Heart right ventricle (tissue), 16 donors: ENCODE data around the gene ABR. TPM values are rescaled to one million over a fixed set of nuclear protein-coding genes. Genes with fewer than 3 reads are reported as not detected.

ENCODE experiments used
- ATAC-seq, 8 donors: fragments of 200-7000 bp; cut with Tn5 transposase; one replicate each; pipeline ENCODE4 v1.9.1; 2020; ENCODE audit warnings: mild to moderate bottlenecking in 8 of 8, moderate library complexity in 8 of 8, moderate number of reproducible peaks in 1 of 8
- DNase-seq, 2 donors: peaks; one replicate each; pipeline ENCODE4 v3.0.0-alpha.2; 2020
- H3K27ac ChIP-seq, 10 donors: fragments of 200-600 bp; sonication (generic) in 2 of 10; one replicate each; pipeline versions ENCODE4 v1.5.0 to v1.8.0; 2020 to 2022; ENCODE audit warnings: mild to moderate bottlenecking in 3 of 10
- H3K27me3 ChIP-seq, 7 donors: fragments of 200-600 bp; one replicate each; pipeline ENCODE4 v1.8.0; 2021 to 2022; ENCODE audit warnings: mild to moderate bottlenecking in 2 of 7
- H3K36me3 ChIP-seq, 9 donors: fragments of 200-600 bp; sonication (generic) in 1 of 9; one replicate each; pipeline versions ENCODE4 v1.5.0 to v1.8.0; 2020 to 2022; ENCODE audit warnings: mild to moderate bottlenecking in 2 of 9
- H3K4me1 ChIP-seq, 9 donors: fragments of 200-600 bp; sonication (generic) in 1 of 9; one replicate each; pipeline versions ENCODE4 v1.5.0 to v1.8.0; 2020 to 2022; ENCODE audit warnings: mild to moderate bottlenecking in 4 of 9
- H3K4me3 ChIP-seq, 10 donors: fragments of 200-600 bp; sonication (generic) in 2 of 10; one replicate each; pipeline versions ENCODE4 v1.5.0 to v1.8.0; 2020 to 2022; ENCODE audit warnings: mild to moderate bottlenecking in 7 of 10, moderate library complexity in 2 of 10
- H3K9me3 ChIP-seq, 11 donors: fragments of 200-600 bp in 10 of 11; sonication (generic) in 2 of 11; one replicate each; pipeline versions ENCODE4 v1.5.0 to v1.8.0; 2013 to 2022; ENCODE audit warnings: mild to moderate bottlenecking in 2 of 11, control low read depth in 1 of 11, moderate library complexity in 1 of 11
- WGBS, 2 donors: extraction: QIAGEN DNeasy Blood & Tissue Kit; methylation state at CpG; one replicate each; pipeline ENCODE4 v1.1.7; 2013; ENCODE audit warnings: inconsistent platforms in 1 of 2; 5-methylcytosine and 5-hydroxymethylcytosine counted together
- intact Hi-C, 10 donors: fragments of 100-400 bp; cut with DNase I; formaldehyde crosslinking; loops; one replicate each; pipeline versions ENCODE4 v1.11.1 to v1.14.2; 2022
- polyA plus RNA-seq, 2 donors: library from polyadenylated mRNA; stranded (reverse); fragments of 200-250 nt; gene quantifications; one replicate each; pipeline ENCODE4 v1.2.3, GENCODE V29; 2013
- total RNA-seq, 10 donors: library from RNA; stranded (reverse); fragmentation: NEBNext Ultra II Directional in 3 of 10; extraction: Animal tissue kit (Norgen Biotek cat#: 25700) in 3 of 10; gene quantifications; one replicate each; pipeline versions ENCODE4 v1.2.1 to v1.2.4, GENCODE V29; 2021 to 2023
- TF ChIP-seq, protein P1 (sequence below), 9 donors: fragments of 200-600 bp; sonication (generic) in 2 of 9; IDR thresholded peaks; one replicate each; pipeline versions ENCODE4 v1.5.0 to v1.8.0; 2021 to 2022; ENCODE audit warnings: antibody characterized with exemption in 9 of 9, mild to moderate bottlenecking in 5 of 9, moderate library complexity in 1 of 9
- donor health status: Arrhythmogenic right ventricular cardiomyopathy.
- donor health status: ischemic (EF 13 %, LVEDD 7.1; RV severe dilation, severe dysfunction).
- donor health status: healthy with polysubstance abuse.
- donor health status: DM: no; HTN: yes; CAD: no.
- donor health status: DM: no; HTN: no; CAD: no.
- donor health status: ischemic (EF 25% LVEDD 6.9; RV normal size, moderate dysfunction).
- donor health status: ischemic (EF 25% LVEDD 5.7; RV mildly dilated, moderate dysfunction).
- donor health status: healthy.
- donor health status: DM: yes; HTN: yes; CAD: no.
- donor health status: Ischemic cardiomyopathy.
- donor health status: ischemic (EF 35%, LVEDD 5.7; RV mildly dilated, moderate dysfunction).
- donor health status: nonischemic (EF 11% LVEDD 7.7; RV severe dilation, severe dysfunction).
- donor health status: DM: yes; HTN: yes; CAD: no.
- donor health status: PGD.
- donor health status: ischemic (EF 29% LVEDD 5.4; RV normal size, mild dysfunction).
- donor health status: nonischemic (EF 23%, LVEDD 6.1; RV moderate dilation, normal function).

The ABR gene
- total and polyA plus RNA-seq, 12 donors: 49.1 to 173 (median 143) TPM

GRCh38 chr17:1039511-1040215 lies 140.1 kb downstream of the ABR start:
- H3K4me1 ChIP-seq: peaks cover 36 to 83% (median 65%) of the 10 kb centered on the region in 9 donors
- DNase-seq: peak; percentile 82 to 83
- intact Hi-C loops: loop anchor here in 4 of 10 donors (5.0 to 10.0 kb wide), 3 partner anchors 32 to 245 kb away; no protein-coding TSS in a partner anchor
- TF ChIP-seq, protein P1, sequence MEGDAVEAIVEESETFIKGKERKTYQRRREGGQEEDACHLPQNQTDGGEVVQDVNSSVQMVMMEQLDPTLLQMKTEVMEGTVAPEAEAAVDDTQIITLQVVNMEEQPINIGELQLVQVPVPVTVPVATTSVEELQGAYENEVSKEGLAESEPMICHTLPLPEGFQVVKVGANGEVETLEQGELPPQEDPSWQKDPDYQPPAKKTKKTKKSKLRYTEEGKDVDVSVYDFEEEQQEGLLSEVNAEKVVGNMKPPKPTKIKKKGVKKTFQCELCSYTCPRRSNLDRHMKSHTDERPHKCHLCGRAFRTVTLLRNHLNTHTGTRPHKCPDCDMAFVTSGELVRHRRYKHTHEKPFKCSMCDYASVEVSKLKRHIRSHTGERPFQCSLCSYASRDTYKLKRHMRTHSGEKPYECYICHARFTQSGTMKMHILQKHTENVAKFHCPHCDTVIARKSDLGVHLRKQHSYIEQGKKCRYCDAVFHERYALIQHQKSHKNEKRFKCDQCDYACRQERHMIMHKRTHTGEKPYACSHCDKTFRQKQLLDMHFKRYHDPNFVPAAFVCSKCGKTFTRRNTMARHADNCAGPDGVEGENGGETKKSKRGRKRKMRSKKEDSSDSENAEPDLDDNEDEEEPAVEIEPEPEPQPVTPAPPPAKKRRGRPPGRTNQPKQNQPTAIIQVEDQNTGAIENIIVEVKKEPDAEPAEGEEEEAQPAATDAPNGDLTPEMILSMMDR (IDR thresholded peaks at IDR 0.05): no peak
- peak overlapping the region; percentile 80 to 98 (median 90) for H3K27ac ChIP-seq
- peak overlapping the region in 9 of 10 donors; percentile 9 to 34 (median 25) for H3K4me3 ChIP-seq
- H3K27me3 ChIP-seq: no peaks in the 10 kb centered on the region
- peaks cover 0 to 32% (median 3%) of the 10 kb centered on the region in 9 donors for H3K36me3 ChIP-seq
- no peaks in the 10 kb centered on the region for H3K9me3 ChIP-seq
- peak; percentile 63 to 79 (median 74) for ATAC-seq
- WGBS, 2 donors: 44 to 55% methylated on average over 30 of the region's 30 CpGs

- H3K4me3 ChIP-seq: peak overlapping the region in 6 of 10 donors; percentile 24 to 34 (median 26)
- DNase-seq (no peak), ATAC-seq (peak in 1 of 8 donors; percentile 4)
- peak overlapping the region; percentile 80 to 98 (median 90) for H3K27ac ChIP-seq
- intact Hi-C loops: no loop called here
- WGBS, 2 donors: 59 to 63% methylated on average over 16 of the region's 16 CpGs
- no peaks in the 10 kb centered on the region for H3K9me3 ChIP-seq
- no peaks in the 10 kb centered on the region for H3K27me3 ChIP-seq
- peaks cover 0 to 36% (median 4%) of the 10 kb centered on the region in 9 donors for H3K36me3 ChIP-seq
- TF ChIP-seq, protein P1 (IDR thresholded peaks at IDR 0.05): no peak
- peaks cover 36 to 83% (median 60%) of the 10 kb centered on the region in 9 donors for H3K4me1 ChIP-seq
Observed at GRCh38 chr17:1039123-1039507, 140.7 kb downstream of the ABR start.

GRCh38 chr17:1038459-1039122 lies 141.2 kb downstream of the ABR start:
- peaks cover 0 to 36% (median 4%) of the 10 kb centered on the region in 9 donors for H3K36me3 ChIP-seq
- no peak for ATAC-seq
- TF ChIP-seq, protein P1 (IDR thresholded peaks at IDR 0.05): no peak
- H3K27ac ChIP-seq: peak overlapping the region; percentile 80 to 98 (median 90)
- no peaks in the 10 kb centered on the region for H3K9me3 ChIP-seq
- peak overlapping the region in 4 of 10 donors; percentile 25 to 34 (median 30) for H3K4me3 ChIP-seq
- DNase-seq: no peak
- H3K4me1 ChIP-seq: peaks cover 31 to 81% (median 54%) of the 10 kb centered on the region in 9 donors
- intact Hi-C loops: no loop called here
- 83% methylated on average over 31 of the region's 31 CpGs for WGBS, 2 donors
- no peaks in the 10 kb centered on the region for H3K27me3 ChIP-seq

DNA sequence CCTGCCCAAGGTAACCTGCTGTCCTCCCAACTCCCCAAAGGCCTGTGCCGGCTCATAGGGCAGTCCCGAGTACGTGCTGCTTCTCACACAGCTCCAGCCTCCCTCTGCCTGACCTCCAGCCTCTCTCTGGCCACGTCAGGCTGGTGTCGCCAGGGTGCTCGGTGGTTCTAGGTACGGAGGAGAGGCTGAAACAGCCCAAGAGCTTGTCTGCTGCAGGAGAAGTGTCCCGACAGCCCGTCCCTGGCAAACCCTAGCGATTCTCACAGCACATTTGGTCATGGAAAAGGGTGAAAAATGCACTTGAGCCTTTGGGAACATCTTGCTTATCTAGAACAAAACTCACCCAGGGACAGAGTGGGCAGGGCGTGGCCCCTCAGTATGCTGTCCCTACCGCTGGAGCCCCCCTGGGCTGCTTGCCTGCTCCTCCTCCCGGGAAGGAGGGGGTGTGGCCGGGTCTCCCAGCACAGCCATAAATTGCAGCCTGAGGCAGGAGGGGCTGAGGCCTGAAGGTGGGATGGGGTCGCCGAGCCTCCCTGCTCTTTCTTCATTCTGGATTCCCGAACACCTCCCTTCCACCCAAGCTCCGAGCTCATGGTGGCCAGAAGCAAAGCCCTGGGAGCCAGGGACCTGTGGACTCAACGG lies 142.4 kb downstream of the ABR start:
- intact Hi-C loops: no loop called here
- ATAC-seq: no peak
- no peaks in the 10 kb centered on the region for H3K9me3 ChIP-seq
- peak overlapping the region in 1 of 10 donors; percentile 25 for H3K27ac ChIP-seq
- TF ChIP-seq, protein P1 (IDR thresholded peaks at IDR 0.05): no peak
- H3K4me3 ChIP-seq: no peak overlapping the region
- H3K36me3 ChIP-seq: peaks cover 0 to 40% (median 4%) of the 10 kb centered on the region in 9 donors
- no peaks in the 10 kb centered on the region for H3K27me3 ChIP-seq
- H3K4me1 ChIP-seq: peaks cover 26 to 81% (median 47%) of the 10 kb centered on the region in 9 donors
- DNase-seq: no peak
- WGBS, 2 donors: 82 to 87% methylated on average over 19 of the region's 19 CpGs
